K562 (cell line): Measurements from ENCODE around the gene APOBEC3G. TPM values are rescaled to one million over a fixed set of nuclear protein-coding genes. Genes with fewer than 3 reads are reported as not detected.
A peak's percentile ranks its signal among the peaks of the same experiment; 100 is the strongest.

Source experiments
- ARID4B ChIP-seq: sonication (generic); formaldehyde crosslinking; IDR thresholded peaks from 2 replicates; pipeline ENCODE4 v1.8.0; 2022; ENCODE audit warnings: mild to moderate bottlenecking, missing genetic modification reagents
- BACH1 ChIP-seq: fragments of 200-800 bp; sonication (Bioruptor generic); IDR thresholded peaks from 2 replicates; pipeline ENCODE4 v1.6.1; 2016; ENCODE audit warnings: missing genetic modification characterization, missing compliant biosample characterization
- CTCFL ChIP-seq: IDR thresholded peaks from 2 replicates; pipeline ENCODE4 v1.6.1; 2011; ENCODE audit warnings: borderline replicate concordance, low read depth, mild to moderate bottlenecking, moderate library complexity, low read length; ENCODE audit not compliant: insufficient read depth, poor library complexity, severe bottlenecking
- HDAC1 ChIP-seq, 2 experiments: fragments of 450-650 bp; IDR thresholded peaks; 2 replicates each; pipeline ENCODE4 v1.6.1; 2016 to 2017; ENCODE audit warnings: inconsistent platforms in 1 of 2, mild to moderate bottlenecking in 1 of 2, moderate library complexity in 1 of 2
- KDM5B ChIP-seq: fragments of 200-600 bp; sonication (generic); IDR thresholded peaks from 2 replicates; pipeline ENCODE4 v1.6.1; 2012; ENCODE audit warnings: low read depth, mild to moderate bottlenecking, moderate library complexity, low read length, control low read depth, inconsistent platforms; ENCODE audit not compliant: insufficient replicate concordance
- KLF1 ChIP-seq: fragments of 450-650 bp; IDR thresholded peaks from 2 replicates; pipeline ENCODE4 v1.6.1; 2016; ENCODE audit warnings: missing genetic modification characterization, missing compliant biosample characterization
- MEF2A ChIP-seq: IDR thresholded peaks from 2 replicates; pipeline ENCODE4 v1.6.1; 2011; ENCODE audit warnings: low read depth, mild to moderate bottlenecking, low read length, moderate library complexity; ENCODE audit not compliant: control insufficient read depth
- NFATC3 ChIP-seq: fragments of 450-650 bp; IDR thresholded peaks from 2 replicates; pipeline ENCODE4 v1.6.1; 2017; ENCODE audit warnings: mild to moderate bottlenecking
- NFE2L1 ChIP-seq: fragments of 450-650 bp; IDR thresholded peaks from 2 replicates; pipeline ENCODE4 v1.6.1; 2016; ENCODE audit warnings: missing genetic modification characterization, low read depth, mild to moderate bottlenecking, missing compliant biosample characterization, moderate library complexity, borderline replicate concordance
- PCBP2 ChIP-seq: fragments of 200-400 bp; formaldehyde crosslinking; IDR thresholded peaks from 2 replicates; pipeline ENCODE4 v1.6.1; 2018; ENCODE audit warnings: low read length, low read depth, mild to moderate bottlenecking, moderate library complexity; ENCODE audit not compliant: poor library complexity, severe bottlenecking
- SMAD1 ChIP-seq: fragments of 150-350 bp; IDR thresholded peaks from 2 replicates; pipeline ENCODE4 v1.6.1; 2014; ENCODE audit warnings: low read length, low read depth; ENCODE audit not compliant: partially characterized antibody
- TCF3 ChIP-seq: sonication (generic); formaldehyde crosslinking; IDR thresholded peaks from 2 replicates; pipeline ENCODE4 v1.4.0; 2020; ENCODE audit warnings: mild to moderate bottlenecking, missing genetic modification reagents
- ZNF316 ChIP-seq: fragments of 450-650 bp; IDR thresholded peaks from 2 replicates; pipeline ENCODE4 v1.6.1; 2016
- ZSCAN32 ChIP-seq: fragments of 450-650 bp; formaldehyde crosslinking; IDR thresholded peaks from 2 replicates; pipeline ENCODE4 v1.4.0; 2020; ENCODE audit warnings: mild to moderate bottlenecking, moderate library complexity
- polyA plus RNA-seq, 8 experiments: library from polyadenylated mRNA; depleted of rRNA in 4 of 8; stranded (reverse) in 5 of 8; unstranded in 3 of 8; fragments of >200 nt; fragmentation: Nextera tagmentation in 2 of 8; fragmentation: Illumina TruSeq in 1 of 8; extraction: Ambion mirVana in 2 of 8; extraction: Trizol in 1 of 8; gene quantifications; 2 replicates each; pipeline versions ENCODE4 v1.2.1 to v1.2.3, GENCODE V29; 2011 to 2014; ENCODE audit warnings: inconsistent platforms in 1 of 8, missing spikeins in 1 of 8
- total RNA-seq, 7 experiments: library from RNA; depleted of rRNA in 6 of 7; stranded (reverse); fragments of >200 nt in 6 of 7; fragmentation: Illumina TruSeq in 2 of 7; extraction: Trizol in 2 of 7; gene quantifications; 2 replicates each; pipeline versions ENCODE4 v1.2.1 to v1.2.3, GENCODE V29; 2011 to 2021; ENCODE audit warnings: low replicate concordance in 1 of 7
- TF ChIP-seq, protein P1 (sequence below), 2 experiments: fragments of 450-650 bp; IDR thresholded peaks; 2 replicates each; pipeline ENCODE4 v1.6.1; 2018; ENCODE audit warnings: mild to moderate bottlenecking in 2 of 2, low read depth in 1 of 2; ENCODE audit not compliant: partially characterized antibody in 2 of 2
- TF ChIP-seq, protein P2 (sequence below): fragments of 250-450 bp; sonication (Bioruptor Pico); IDR thresholded peaks from 2 replicates; pipeline ENCODE4 v1.5.0; 2021

The APOBEC3G gene
- total and polyA plus RNA-seq, 9 of the 15 experiments (the other 6 are each of a cell fraction or from before 2014, with no cell fraction given), result 5.2 to 20.8 (median 11.4) TPM

GRCh38 chr22:39108487-39108886 is 31.4 kb downstream of the APOBEC3G start (continued):
- TF ChIP-seq TCF3 (no peak), CTCFL (no peak), PCBP2 (no peak), ARID4B (no peak), SMAD1 (no peak), BACH1 (tag) (peak; percentile 84), NFATC3 (no peak), HDAC1 (IDR thresholded peaks at IDR 0.05) (no peak), KLF1 (tag) (no peak), MEF2A (no peak), ZNF316 (no peak), KDM5B (no peak), NFE2L1 (peak; percentile 25; the same call in 1 of the 2 replicates), ZSCAN32 (CRISPR knock-in tag) (no peak)
- TF ChIP-seq, protein P1, sequence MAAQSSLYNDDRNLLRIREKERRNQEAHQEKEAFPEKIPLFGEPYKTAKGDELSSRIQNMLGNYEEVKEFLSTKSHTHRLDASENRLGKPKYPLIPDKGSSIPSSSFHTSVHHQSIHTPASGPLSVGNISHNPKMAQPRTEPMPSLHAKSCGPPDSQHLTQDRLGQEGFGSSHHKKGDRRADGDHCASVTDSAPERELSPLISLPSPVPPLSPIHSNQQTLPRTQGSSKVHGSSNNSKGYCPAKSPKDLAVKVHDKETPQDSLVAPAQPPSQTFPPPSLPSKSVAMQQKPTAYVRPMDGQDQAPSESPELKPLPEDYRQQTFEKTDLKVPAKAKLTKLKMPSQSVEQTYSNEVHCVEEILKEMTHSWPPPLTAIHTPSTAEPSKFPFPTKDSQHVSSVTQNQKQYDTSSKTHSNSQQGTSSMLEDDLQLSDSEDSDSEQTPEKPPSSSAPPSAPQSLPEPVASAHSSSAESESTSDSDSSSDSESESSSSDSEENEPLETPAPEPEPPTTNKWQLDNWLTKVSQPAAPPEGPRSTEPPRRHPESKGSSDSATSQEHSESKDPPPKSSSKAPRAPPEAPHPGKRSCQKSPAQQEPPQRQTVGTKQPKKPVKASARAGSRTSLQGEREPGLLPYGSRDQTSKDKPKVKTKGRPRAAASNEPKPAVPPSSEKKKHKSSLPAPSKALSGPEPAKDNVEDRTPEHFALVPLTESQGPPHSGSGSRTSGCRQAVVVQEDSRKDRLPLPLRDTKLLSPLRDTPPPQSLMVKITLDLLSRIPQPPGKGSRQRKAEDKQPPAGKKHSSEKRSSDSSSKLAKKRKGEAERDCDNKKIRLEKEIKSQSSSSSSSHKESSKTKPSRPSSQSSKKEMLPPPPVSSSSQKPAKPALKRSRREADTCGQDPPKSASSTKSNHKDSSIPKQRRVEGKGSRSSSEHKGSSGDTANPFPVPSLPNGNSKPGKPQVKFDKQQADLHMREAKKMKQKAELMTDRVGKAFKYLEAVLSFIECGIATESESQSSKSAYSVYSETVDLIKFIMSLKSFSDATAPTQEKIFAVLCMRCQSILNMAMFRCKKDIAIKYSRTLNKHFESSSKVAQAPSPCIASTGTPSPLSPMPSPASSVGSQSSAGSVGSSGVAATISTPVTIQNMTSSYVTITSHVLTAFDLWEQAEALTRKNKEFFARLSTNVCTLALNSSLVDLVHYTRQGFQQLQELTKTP (IDR thresholded peaks at IDR 0.05; ENCODE audit: low read depth in 1 of 2, partially characterized antibody in 2 of 2), result no peak
- TF ChIP-seq, protein P2, sequence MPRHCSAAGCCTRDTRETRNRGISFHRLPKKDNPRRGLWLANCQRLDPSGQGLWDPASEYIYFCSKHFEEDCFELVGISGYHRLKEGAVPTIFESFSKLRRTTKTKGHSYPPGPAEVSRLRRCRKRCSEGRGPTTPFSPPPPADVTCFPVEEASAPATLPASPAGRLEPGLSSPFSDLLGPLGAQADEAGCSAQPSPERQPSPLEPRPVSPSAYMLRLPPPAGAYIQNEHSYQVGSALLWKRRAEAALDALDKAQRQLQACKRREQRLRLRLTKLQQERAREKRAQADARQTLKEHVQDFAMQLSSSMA, result no peak
